ENCODE data around the gene IGSF9. TPM values are rescaled to one million over a fixed set of nuclear protein-coding genes. Genes with fewer than 3 reads are reported as not detected.

Gene IGSF9
- total RNA-seq, 1 experiment from 2014 or later: 21.2 TPM

DNA sequence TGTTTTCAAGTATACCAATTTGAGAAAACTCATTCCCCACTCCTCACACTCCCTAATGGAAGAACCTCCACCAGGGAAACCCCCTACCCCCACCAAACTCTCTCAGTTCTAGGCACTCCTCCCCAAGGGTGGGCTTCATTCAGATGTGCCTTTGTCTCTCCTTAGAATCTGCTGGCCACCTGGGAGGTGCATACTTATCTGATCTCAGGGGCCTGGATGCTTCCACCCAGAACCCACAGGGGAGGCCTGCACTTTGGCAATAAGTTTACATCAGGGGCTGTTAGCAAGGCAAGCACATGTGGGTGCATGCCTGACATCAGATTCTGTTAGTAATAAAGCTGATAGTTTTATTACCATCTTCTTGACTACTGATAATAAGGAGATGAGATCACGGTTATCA lies 41.1 kb upstream of the IGSF9 start:
- Mint-ChIP-seq H3K27me3 (ENCODE audit: insufficient read depth, unreplicated experiment) (no peaks in the 10 kb centered on the region), H3K27ac (ENCODE audit: unreplicated experiment) (no peak overlapping the region), H3K36me3 (ENCODE audit: insufficient read depth, unreplicated experiment) (no peaks in the 10 kb centered on the region), H3K9me3 (ENCODE audit: unreplicated experiment) (no peaks in the 10 kb centered on the region), H3K4me1 (ENCODE audit: low read depth, unreplicated experiment) (peaks cover 10% of the 10 kb centered on the region), H3K4me3 (ENCODE audit: unreplicated experiment) (no peak overlapping the region)
- no TSS peak for BruUV-seq (replicated peaks)
- TF ChIP-seq, protein P1, sequence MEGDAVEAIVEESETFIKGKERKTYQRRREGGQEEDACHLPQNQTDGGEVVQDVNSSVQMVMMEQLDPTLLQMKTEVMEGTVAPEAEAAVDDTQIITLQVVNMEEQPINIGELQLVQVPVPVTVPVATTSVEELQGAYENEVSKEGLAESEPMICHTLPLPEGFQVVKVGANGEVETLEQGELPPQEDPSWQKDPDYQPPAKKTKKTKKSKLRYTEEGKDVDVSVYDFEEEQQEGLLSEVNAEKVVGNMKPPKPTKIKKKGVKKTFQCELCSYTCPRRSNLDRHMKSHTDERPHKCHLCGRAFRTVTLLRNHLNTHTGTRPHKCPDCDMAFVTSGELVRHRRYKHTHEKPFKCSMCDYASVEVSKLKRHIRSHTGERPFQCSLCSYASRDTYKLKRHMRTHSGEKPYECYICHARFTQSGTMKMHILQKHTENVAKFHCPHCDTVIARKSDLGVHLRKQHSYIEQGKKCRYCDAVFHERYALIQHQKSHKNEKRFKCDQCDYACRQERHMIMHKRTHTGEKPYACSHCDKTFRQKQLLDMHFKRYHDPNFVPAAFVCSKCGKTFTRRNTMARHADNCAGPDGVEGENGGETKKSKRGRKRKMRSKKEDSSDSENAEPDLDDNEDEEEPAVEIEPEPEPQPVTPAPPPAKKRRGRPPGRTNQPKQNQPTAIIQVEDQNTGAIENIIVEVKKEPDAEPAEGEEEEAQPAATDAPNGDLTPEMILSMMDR (IDR thresholded peaks at IDR 0.05; ENCODE audit: insufficient read depth in 1 of 2, low read depth in 1 of 2, low read length in 1 of 2, severe bottlenecking in 1 of 2, unreplicated experiment in 1 of 2): no peak
- no peak overlapping the region for H3K4me3 ChIP-seq (ENCODE audit: low read depth, low read length)
- no peaks in the 10 kb centered on the region for H3K9me3 ChIP-seq
- H3K27me3 ChIP-seq (replicated peaks; ENCODE audit: control insufficient read depth, insufficient read depth, low read length): no peaks in the 10 kb centered on the region
- no peak for DNase-seq
- POLR2A ChIA-PET: no interaction called here
- peaks cover 6% of the 10 kb centered on the region; the same call in 1 of the 2 replicates for H3K4me1 ChIP-seq
- H3K36me3 ChIP-seq (ENCODE audit: control insufficient read depth, insufficient read depth, low read length): no peaks in the 10 kb centered on the region
- CTCF ChIA-PET: interaction anchor here (1.3 kb wide), 1 partner anchor 14 kb away, joined by 3 read pairs; no protein-coding TSS in a partner anchor
- intact Hi-C loops (cut with micrococcal nuclease; ENCODE audit: unreplicated experiment): no loop called here

DNA sequence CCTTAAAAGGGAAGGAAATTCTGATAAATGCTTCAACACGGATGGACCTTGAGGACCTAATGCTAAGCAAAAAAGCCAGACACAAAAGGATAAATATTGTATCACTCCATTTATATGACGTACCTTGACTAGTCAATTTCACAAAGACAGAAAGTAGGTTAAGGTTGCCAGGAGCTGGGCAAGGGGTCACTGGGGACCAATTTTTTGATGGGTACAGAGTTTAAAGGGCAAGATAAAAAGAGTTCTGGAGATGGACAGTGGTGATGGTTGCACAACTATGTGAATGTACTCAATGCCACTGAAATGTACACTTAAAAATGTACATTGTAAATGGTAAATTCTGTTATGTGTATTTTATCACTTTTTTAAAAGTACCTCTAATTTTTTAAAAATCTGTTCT lies 40.7 kb upstream of the IGSF9 start:
- POLR2A ChIA-PET: no interaction called here
- H3K9me3 Mint-ChIP-seq (ENCODE audit: unreplicated experiment): no peaks in the 10 kb centered on the region
- CTCF ChIA-PET: no interaction called here
- peaks cover 10% of the 10 kb centered on the region for H3K4me1 Mint-ChIP-seq (ENCODE audit: low read depth, unreplicated experiment)
- TF ChIP-seq, protein P1 (IDR thresholded peaks at IDR 0.05; ENCODE audit: insufficient read depth in 1 of 2, low read depth in 1 of 2, low read length in 1 of 2, severe bottlenecking in 1 of 2, unreplicated experiment in 1 of 2): no peak
- Histone ChIP-seq H3K4me1 (peaks cover 3% of the 10 kb centered on the region; the same call in 1 of the 2 replicates), H3K27me3 (replicated peaks; ENCODE audit: control insufficient read depth, insufficient read depth, low read length) (no peaks in the 10 kb centered on the region), H3K36me3 (ENCODE audit: control insufficient read depth, insufficient read depth, low read length) (no peaks in the 10 kb centered on the region), H3K4me3 (ENCODE audit: low read depth, low read length) (no peak overlapping the region), H3K9me3 (no peaks in the 10 kb centered on the region)
- no TSS peak for BruUV-seq (replicated peaks)
- intact Hi-C loops (cut with micrococcal nuclease; ENCODE audit: unreplicated experiment): no loop called here
- no peaks in the 10 kb centered on the region for H3K36me3 Mint-ChIP-seq (ENCODE audit: insufficient read depth, unreplicated experiment)
- no peak overlapping the region for H3K27ac Mint-ChIP-seq (ENCODE audit: unreplicated experiment)
- no peak for DNase-seq
- no peaks in the 10 kb centered on the region for H3K27me3 Mint-ChIP-seq (ENCODE audit: insufficient read depth, unreplicated experiment)
- no peak overlapping the region for H3K4me3 Mint-ChIP-seq (ENCODE audit: unreplicated experiment)

DNA sequence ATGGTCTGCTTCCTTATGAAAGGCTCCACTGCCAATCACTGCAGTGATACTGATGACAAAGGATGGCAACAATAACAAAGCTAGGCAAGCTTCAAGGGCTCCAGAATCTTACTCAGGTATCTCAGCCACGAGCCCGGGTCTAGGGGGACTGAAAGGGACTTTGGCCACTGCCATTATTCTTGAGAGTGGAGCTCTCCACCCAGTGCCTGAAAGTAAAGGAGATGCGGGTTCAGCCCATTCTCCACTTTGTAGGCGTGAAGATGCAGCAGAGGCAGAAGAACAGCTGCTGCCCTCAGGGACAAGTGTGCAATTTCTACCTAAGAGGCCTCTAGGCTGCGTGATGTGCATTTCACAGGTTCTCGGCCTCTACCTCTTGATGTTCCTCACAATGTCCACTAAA lies 40.1 kb upstream of the IGSF9 start:
- H3K9me3 Mint-ChIP-seq (ENCODE audit: unreplicated experiment): no peaks in the 10 kb centered on the region
- DNase-seq: no peak
- Histone ChIP-seq H3K9me3 (no peaks in the 10 kb centered on the region), H3K36me3 (ENCODE audit: control insufficient read depth, insufficient read depth, low read length) (no peaks in the 10 kb centered on the region), H3K4me1 (no peaks in the 10 kb centered on the region), H3K4me3 (ENCODE audit: low read depth, low read length) (no peak overlapping the region), H3K27me3 (replicated peaks; ENCODE audit: control insufficient read depth, insufficient read depth, low read length) (no peaks in the 10 kb centered on the region)
- H3K27ac Mint-ChIP-seq (ENCODE audit: unreplicated experiment): no peak overlapping the region
- peaks cover 10% of the 10 kb centered on the region for H3K4me1 Mint-ChIP-seq (ENCODE audit: low read depth, unreplicated experiment)
- TF ChIP-seq, protein P1 (IDR thresholded peaks at IDR 0.05; ENCODE audit: insufficient read depth in 1 of 2, low read depth in 1 of 2, low read length in 1 of 2, severe bottlenecking in 1 of 2, unreplicated experiment in 1 of 2): no peak
- intact Hi-C loops (cut with micrococcal nuclease; ENCODE audit: unreplicated experiment): no loop called here
- no peak overlapping the region for H3K4me3 Mint-ChIP-seq (ENCODE audit: unreplicated experiment)
- CTCF ChIA-PET: interaction anchor here (1.0 kb wide), 1 partner anchor 22 kb away, joined by 3 read pairs; no protein-coding TSS in a partner anchor
- no peaks in the 10 kb centered on the region for H3K27me3 Mint-ChIP-seq (ENCODE audit: insufficient read depth, unreplicated experiment)
- no peaks in the 10 kb centered on the region for H3K36me3 Mint-ChIP-seq (ENCODE audit: insufficient read depth, unreplicated experiment)
- no TSS peak for BruUV-seq (replicated peaks)
- POLR2A ChIA-PET: no interaction called here

Measured in Caco-2 (cell line).